Small intestine (tissue), 7 donors: ENCODE measurements around the gene RAB4B. TPM values are rescaled to one million over a fixed set of nuclear protein-coding genes. Genes with fewer than 3 reads are reported as not detected.
"Not testable (repeated sequence)": the region's sequence is repeated elsewhere in the genome, so short reads cannot be mapped to it uniquely, and the experiment has no call there.

Experiments
- DNase-seq, 2 donors: peaks; one replicate each; pipeline versions ENCODE4 v3.0.0 to v3.0.0-alpha.2; 2013
- FAIRE-seq: peaks from 2 replicates; lab custom pipeline; 2012; peaks lifted over from hg19 to GRCh38; lab: Jason Lieb, UNC
- H3K27ac ChIP-seq, 3 donors: one replicate each; pipeline ENCODE4 v1.5.1; 2013; ENCODE audit warnings: low read length in 2 of 3, mild to moderate bottlenecking in 2 of 3, control low read depth in 1 of 3, inconsistent platforms in 1 of 3, low read depth in 1 of 3, moderate library complexity in 1 of 3
- H3K27me3 ChIP-seq, 3 donors: one replicate each; pipeline ENCODE4 v1.6.1; 2013; ENCODE audit warnings: low read length in 3 of 3, inconsistent platforms in 1 of 3; ENCODE audit not compliant: control insufficient read depth in 3 of 3, insufficient read depth in 3 of 3
- H3K36me3 ChIP-seq, 3 donors: one replicate each; pipeline ENCODE4 v1.6.1; 2013; ENCODE audit warnings: low read length in 3 of 3, inconsistent platforms in 1 of 3, low read depth in 1 of 3, mild to moderate bottlenecking in 1 of 3, moderate library complexity in 1 of 3; ENCODE audit not compliant: control insufficient read depth in 3 of 3, insufficient read depth in 2 of 3
- H3K4me1 ChIP-seq, 3 donors: one replicate each; pipeline ENCODE4 v1.6.1; 2013; ENCODE audit warnings: low read length in 2 of 3, inconsistent platforms in 1 of 3, low read depth in 1 of 3, mild to moderate bottlenecking in 1 of 3, moderate library complexity in 1 of 3; ENCODE audit not compliant: control insufficient read depth in 3 of 3, insufficient read depth in 2 of 3
- H3K4me3 ChIP-seq, 3 donors: one replicate each; pipeline ENCODE4 v1.5.1; 2013; ENCODE audit warnings: low read length in 3 of 3, control low read depth in 1 of 3, inconsistent platforms in 1 of 3, low read depth in 1 of 3, mild to moderate bottlenecking in 1 of 3, moderate library complexity in 1 of 3
- H3K9me3 ChIP-seq, 2 donors: one replicate each; pipeline ENCODE4 v1.6.1; 2013; ENCODE audit warnings: low read depth in 1 of 2, low read length in 1 of 2; ENCODE audit not compliant: control insufficient read depth in 2 of 2, insufficient read depth in 1 of 2
- WGBS, 3 donors: extraction: QIAGEN DNeasy Blood & Tissue Kit; methylation state at CpG; one replicate each; pipeline ENCODE4 v1.1.7; 2013; 5-methylcytosine and 5-hydroxymethylcytosine counted together
- polyA plus RNA-seq, 4 donors: library from polyadenylated mRNA; stranded (reverse) in 3 of 4; unstranded in 1 of 4; fragments of 200-250 nt in 3 of 4; fragments of 120-200 nt in 1 of 4; gene quantifications; one replicate each; pipeline versions ENCODE4 v1.2.1 to v1.2.3, GENCODE V29; 2013
- donor health status: healthy with polysubstance abuse.
- donor health status: control.
- donor health status: control.
- donor health status: Bipolar disorder and iron deficiency.
- donor health status: healthy.

RAB4B gene
- polyA plus RNA-seq, 4 donors = 20.1 to 48.1 (median 43.1) TPM

DNA sequence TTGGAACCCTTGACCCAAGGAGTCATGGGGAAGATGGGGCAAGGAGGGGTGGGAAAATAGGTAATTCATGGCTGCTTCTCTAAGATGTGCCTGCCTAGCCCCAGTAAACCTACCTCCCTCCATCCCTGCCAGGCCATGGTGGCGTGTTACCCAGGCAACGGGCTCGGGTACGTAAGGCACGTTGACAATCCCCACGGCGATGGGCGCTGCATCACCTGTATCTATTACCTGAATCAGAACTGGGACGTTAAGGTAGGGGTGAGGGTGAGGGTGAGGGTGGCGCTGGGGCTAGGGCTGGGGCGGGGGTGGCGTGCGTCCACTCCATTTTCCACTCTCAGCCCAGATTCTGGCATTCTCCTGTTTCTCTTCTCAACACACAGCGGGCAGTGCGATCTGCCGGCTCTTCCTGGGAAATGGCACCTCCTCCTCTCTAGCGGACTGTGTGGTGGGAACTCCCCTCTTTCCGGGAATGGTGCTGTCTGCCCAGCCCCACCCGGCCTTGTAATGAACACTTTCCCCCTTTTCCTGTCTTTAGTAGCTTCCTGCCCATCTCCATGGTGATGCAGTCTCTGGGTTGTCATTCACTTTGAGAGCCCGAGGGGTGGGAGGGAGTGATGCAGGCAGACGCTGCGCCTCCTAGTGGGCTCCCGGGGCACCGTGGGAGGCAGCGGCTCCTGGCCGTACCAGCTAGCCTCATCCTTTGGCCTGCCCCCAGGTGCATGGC, 28.5 kb downstream of the RAB4B start:
- no peak overlapping the region for H3K4me3 ChIP-seq
- FAIRE-seq (no peak), DNase-seq (peak; percentile 40 to 90)
- H3K27ac ChIP-seq = peak overlapping the region in 2 of 3 donors; percentile 49 to 90
- H3K4me1 ChIP-seq = peaks cover 18 to 61% (median 33%) of the 10 kb centered on the region in 3 donors
- H3K9me3 ChIP-seq = no peaks in the 10 kb centered on the region
- peaks cover 0 to 86% (median 3%) of the 10 kb centered on the region in 3 donors for H3K36me3 ChIP-seq
- 33 to 71% (median 67%) methylated on average over 26 of the region's 26 CpGs for WGBS, 3 donors
- no peaks in the 10 kb centered on the region for H3K27me3 ChIP-seq

- Histone ChIP-seq H3K36me3 (peaks cover 0 to 78% (median 3%) of the 10 kb centered on the region in 3 donors), H3K9me3 (no peaks in the 10 kb centered on the region), H3K27ac (peak overlapping the region in 2 of 3 donors; percentile 49 to 90), H3K27me3 (no peaks in the 10 kb centered on the region), H3K4me3 (no peak overlapping the region), H3K4me1 (peaks cover 18 to 61% (median 35%) of the 10 kb centered on the region in 3 donors)
- FAIRE-seq (no peak), DNase-seq (peak in 1 of 2 donors; percentile 21)
- WGBS, 3 donors = 71 to 82% (median 78%) methylated on average over 18 of the region's 18 CpGs
Measured at GRCh38 chr19:40807147-40808020, 29.3 kb downstream of the RAB4B start.

- no peak for DNase-seq
- H3K4me1 ChIP-seq = peaks cover 13 to 58% (median 33%) of the 10 kb centered on the region in 3 donors
- peak overlapping the region in 1 of 3 donors; percentile 90 for H3K27ac ChIP-seq
Measured at GRCh38 chr19:40808021-40808325, 29.9 kb downstream of the RAB4B start.

DNA sequence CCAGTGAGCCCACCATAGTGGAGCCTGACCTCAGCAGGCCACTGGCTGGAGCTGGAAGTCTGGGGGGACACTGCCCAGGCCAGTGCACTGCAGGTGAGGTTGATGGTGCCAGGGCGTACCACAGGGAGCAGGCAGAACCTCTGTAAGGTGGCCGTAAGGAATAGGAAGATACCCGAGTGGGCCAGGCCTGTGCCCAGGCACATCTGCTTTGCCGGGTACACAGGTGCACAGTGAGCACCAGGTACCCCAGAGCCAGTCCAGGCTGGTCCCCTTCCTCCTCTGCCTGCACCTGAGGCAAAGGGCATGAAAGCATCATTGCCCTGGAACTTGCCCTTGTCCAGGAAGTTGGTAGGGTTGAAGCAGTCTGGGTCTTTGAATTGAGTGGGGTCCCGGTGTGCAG, 30.4 kb downstream of the RAB4B start:
- Histone ChIP-seq H3K36me3 (peaks cover 0 to 67% (median 3%) of the 10 kb centered on the region in 3 donors), H3K27ac (no peak overlapping the region)

More at GRCh38 chr19:40808021-40808325, 29.9 kb downstream of the RAB4B start:
- H3K27me3 ChIP-seq = no peaks in the 10 kb centered on the region
- H3K36me3 ChIP-seq = peaks cover 0 to 72% (median 3%) of the 10 kb centered on the region in 3 donors
- no peaks in the 10 kb centered on the region for H3K9me3 ChIP-seq
- H3K4me3 ChIP-seq = no peak overlapping the region
- 89 to 91% (median 89%) methylated on average over 2 of the region's 2 CpGs for WGBS, 3 donors
- FAIRE-seq = no peak

GRCh38 chr19:40809358-40810086, 31.5 kb downstream of the RAB4B start:
- H3K27ac ChIP-seq = peak overlapping the region in 1 of 3 donors; percentile 84
- peaks cover 0 to 44% (median 18%) of the 10 kb centered on the region in 3 donors for H3K4me1 ChIP-seq
- H3K9me3 ChIP-seq = no peaks in the 10 kb centered on the region
- peak overlapping the region in 1 of 3 donors; percentile 62 for H3K4me3 ChIP-seq
- DNase-seq = no peak
- FAIRE-seq = no peak
- 92 to 96% (median 96%) methylated on average over 33 to 39 of the region's 39 CpGs for WGBS, 3 donors
- no peaks in the 10 kb centered on the region for H3K27me3 ChIP-seq
- H3K36me3 ChIP-seq = peaks cover 0 to 57% (median 3%) of the 10 kb centered on the region in 3 donors

More for the DNA sequence above, 30.4 kb downstream of the RAB4B start:
- Histone ChIP-seq H3K4me3 (no peak overlapping the region), H3K9me3 (no peaks in the 10 kb centered on the region), H3K4me1 (peaks cover 8 to 54% (median 27%) of the 10 kb centered on the region in 3 donors), H3K27me3 (no peaks in the 10 kb centered on the region)
- FAIRE-seq (no peak), DNase-seq (no peak)
- WGBS, 3 donors = 91 to 98% (median 93%) methylated on average over 5 of the region's 5 CpGs

DNA sequence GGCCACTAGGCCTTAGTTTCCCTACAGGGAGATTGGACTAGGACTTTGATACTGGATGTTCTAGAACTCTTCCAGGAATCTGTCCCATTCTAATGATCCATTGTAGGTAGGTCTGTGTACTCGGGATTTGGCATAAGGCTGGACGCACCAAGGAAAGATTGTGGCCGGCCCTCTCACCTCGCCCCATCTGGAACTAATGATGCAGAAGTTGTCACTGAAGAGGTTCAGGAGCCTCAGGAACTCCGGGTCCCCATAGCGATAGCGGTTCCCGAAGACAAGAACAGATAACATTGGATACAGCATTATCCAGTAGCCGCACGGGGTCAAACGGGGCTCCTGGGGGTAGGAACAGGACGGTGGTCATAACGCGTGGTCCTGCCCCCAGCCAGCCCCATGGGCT, 32.1 kb downstream of the RAB4B start:
- peak overlapping the region in 1 of 3 donors; percentile 62 for H3K4me3 ChIP-seq

DNA sequence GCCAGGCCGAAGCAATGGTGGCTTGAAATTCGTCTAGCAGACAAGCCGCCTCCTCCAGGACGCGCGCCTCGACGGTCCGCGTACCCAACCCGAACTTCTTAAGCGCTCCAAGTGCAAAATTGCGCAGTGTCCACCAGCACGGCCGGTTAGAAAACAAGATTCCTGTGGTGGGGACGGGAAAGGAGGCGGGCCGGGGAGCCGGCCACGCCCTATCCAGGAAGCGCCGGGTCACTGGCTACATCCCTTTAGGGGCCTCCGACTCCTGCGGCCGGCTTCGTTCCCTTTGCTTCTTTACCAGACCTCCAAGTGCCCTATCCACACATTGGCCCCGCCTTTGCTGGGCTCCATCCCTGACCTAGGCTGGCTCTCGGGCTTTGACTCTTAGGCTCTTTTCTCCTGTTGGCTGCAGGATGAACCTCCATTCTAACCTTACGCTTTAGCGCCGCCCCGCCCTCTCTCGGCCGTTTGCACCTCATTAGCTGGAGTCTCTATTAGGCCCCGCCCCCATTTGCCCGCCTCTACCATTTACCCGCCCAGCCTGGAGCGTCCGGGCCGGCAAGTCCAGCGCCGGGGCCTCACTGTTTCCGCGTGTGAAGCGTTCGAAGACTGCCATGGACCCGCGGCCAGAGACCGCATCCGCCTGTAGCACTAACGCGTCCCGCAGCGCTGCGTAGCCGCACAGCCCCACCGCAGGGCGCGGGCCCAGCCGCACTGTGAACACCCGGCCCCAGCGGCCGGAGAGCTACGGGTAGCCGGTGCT, 32.8 kb downstream of the RAB4B start:
- FAIRE-seq = not testable (repeated sequence)

More for the DNA sequence above, 32.1 kb downstream of the RAB4B start:
- no peaks in the 10 kb centered on the region for H3K27me3 ChIP-seq
- no peaks in the 10 kb centered on the region for H3K9me3 ChIP-seq
- DNase-seq (no peak), FAIRE-seq (no peak)
- 57 to 87% (median 70%) methylated on average over 8 to 14 of the region's 14 CpGs for WGBS, 3 donors
- peaks cover 0 to 38% (median 17%) of the 10 kb centered on the region in 3 donors for H3K4me1 ChIP-seq
- H3K27ac ChIP-seq = peak overlapping the region in 2 of 3 donors; percentile 84 to 89
- H3K36me3 ChIP-seq = peaks cover 0 to 50% (median 3%) of the 10 kb centered on the region in 3 donors

More for the DNA sequence above, 32.8 kb downstream of the RAB4B start:
- Histone ChIP-seq H3K4me1 (peaks cover 0 to 31% (median 12%) of the 10 kb centered on the region in 3 donors), H3K4me3 (peak overlapping the region; percentile 31 to 62 (median 38)), H3K36me3 (peaks cover 0 to 44% (median 3%) of the 10 kb centered on the region in 3 donors), H3K27ac (peak overlapping the region in 2 of 3 donors; percentile 84 to 89)
- WGBS, 3 donors = 3 to 14% (median 11%) methylated on average over 42 to 63 of the region's 65 CpGs
- not testable (repeated sequence) for H3K9me3 ChIP-seq, H3K27me3 ChIP-seq
- DNase-seq = peak; percentile 78 to 91
